GM13976 (cell line): Measurements from ENCODE around the gene TNFSF15.

ENCODE experiments used
- DNase-seq: peaks from one replicate; pipeline ENCODE4 v3.0.0; 2012; ENCODE audit warnings: low spot score
- in situ Hi-C: fragments of 300-500 bp; cut with MboI; formaldehyde crosslinking; loops from one replicate; pipeline ENCODE4 v1.12.0; 2022; ENCODE audit warnings: low sequenced_read_pairs, mixed read lengths, inconsistent platforms; ENCODE audit not compliant: unreplicated experiment
- TF ChIP-seq, protein P1 (sequence below): IDR thresholded peaks from 2 replicates; pipeline ENCODE4 v1.5.1; 2012; ENCODE audit warnings: borderline replicate concordance, mild to moderate bottlenecking; ENCODE audit not compliant: insufficient read depth; ENCODE audit errors: extremely low read depth, missing control alignments, control extremely low read depth

TNFSF15 gene

GRCh38 chr9:114818178-114818577, 12.3 kb upstream of the TNFSF15 start:
- TF ChIP-seq, protein P1, sequence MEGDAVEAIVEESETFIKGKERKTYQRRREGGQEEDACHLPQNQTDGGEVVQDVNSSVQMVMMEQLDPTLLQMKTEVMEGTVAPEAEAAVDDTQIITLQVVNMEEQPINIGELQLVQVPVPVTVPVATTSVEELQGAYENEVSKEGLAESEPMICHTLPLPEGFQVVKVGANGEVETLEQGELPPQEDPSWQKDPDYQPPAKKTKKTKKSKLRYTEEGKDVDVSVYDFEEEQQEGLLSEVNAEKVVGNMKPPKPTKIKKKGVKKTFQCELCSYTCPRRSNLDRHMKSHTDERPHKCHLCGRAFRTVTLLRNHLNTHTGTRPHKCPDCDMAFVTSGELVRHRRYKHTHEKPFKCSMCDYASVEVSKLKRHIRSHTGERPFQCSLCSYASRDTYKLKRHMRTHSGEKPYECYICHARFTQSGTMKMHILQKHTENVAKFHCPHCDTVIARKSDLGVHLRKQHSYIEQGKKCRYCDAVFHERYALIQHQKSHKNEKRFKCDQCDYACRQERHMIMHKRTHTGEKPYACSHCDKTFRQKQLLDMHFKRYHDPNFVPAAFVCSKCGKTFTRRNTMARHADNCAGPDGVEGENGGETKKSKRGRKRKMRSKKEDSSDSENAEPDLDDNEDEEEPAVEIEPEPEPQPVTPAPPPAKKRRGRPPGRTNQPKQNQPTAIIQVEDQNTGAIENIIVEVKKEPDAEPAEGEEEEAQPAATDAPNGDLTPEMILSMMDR: no peak
- no peak for DNase-seq
- in situ Hi-C loops: no loop called here

- DNase-seq: no peak
- TF ChIP-seq, protein P1: no peak
- in situ Hi-C loops: no loop called here
Observed at GRCh38 chr9:114813717-114814418, 8.0 kb upstream of the TNFSF15 start.

GRCh38 chr9:114811966-114812636, 6.3 kb upstream of the TNFSF15 start:
- DNase-seq: no peak
- in situ Hi-C loops: no loop called here
- TF ChIP-seq, protein P1: no peak

DNA sequence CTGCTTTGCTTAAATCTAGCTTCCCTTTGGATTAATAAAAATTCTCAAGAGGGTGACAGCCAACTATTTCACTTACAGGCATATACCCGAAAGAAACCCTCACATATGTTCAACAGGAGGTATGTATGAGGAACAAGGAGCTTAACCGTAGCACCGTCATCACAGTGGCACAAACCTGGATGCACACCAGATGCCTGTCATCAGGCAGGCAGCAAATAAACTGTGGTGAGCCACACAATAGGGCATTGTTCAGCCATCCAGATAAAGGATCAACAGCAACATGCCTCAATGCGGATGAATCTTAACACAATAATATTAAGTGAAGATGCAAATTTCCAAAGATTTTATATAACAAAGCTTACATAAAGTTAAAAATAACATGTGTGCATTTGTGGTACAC, 5.5 kb upstream of the TNFSF15 start:
- in situ Hi-C loops: no loop called here
- DNase-seq: no peak
- TF ChIP-seq, protein P1: no peak

GRCh38 chr9:114810614-114811013, 4.8 kb upstream of the TNFSF15 start:
- in situ Hi-C loops: no loop called here
- TF ChIP-seq, protein P1: no peak
- no peak for DNase-seq

DNA sequence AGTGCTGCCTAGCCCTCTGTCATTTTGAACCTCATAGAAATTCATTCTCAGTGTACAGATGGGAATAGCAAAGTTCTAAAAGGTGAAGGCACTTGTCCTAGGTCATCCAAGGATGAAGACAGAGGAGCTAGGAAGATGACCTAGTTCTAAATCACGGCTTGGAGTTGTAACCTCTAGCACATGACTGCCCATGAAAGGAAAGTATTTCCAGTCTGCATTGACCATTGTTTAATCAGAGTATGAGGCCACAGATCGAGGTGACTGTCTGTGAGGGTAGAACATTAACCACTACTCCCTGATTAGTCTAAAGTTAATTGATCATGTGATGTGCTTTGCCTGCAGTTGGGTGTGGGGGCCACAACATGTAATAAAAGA, 674 bp upstream of the TNFSF15 start:
- DNase-seq: no peak
- in situ Hi-C loops: no loop called here
- TF ChIP-seq, protein P1: no peak
